Muscle layer of duodenum (tissue), 2 donors: Measurements from ENCODE around the gene OLFM2.

ENCODE experiments used
- H3K27ac ChIP-seq: one replicate; pipeline ENCODE4 v1.7.0; 2013; ENCODE audit warnings: mild to moderate bottlenecking, low read length
- H3K27me3 ChIP-seq: one replicate; pipeline ENCODE4 v1.7.0; 2013; ENCODE audit warnings: low read depth, mild to moderate bottlenecking, control low read depth, low read length
- H3K36me3 ChIP-seq, 2 donors: one replicate each; pipeline ENCODE4 v1.7.0; 2013; ENCODE audit warnings: low read length in 2 of 2, control low read depth in 1 of 2, mild to moderate bottlenecking in 1 of 2; ENCODE audit not compliant: insufficient read depth in 2 of 2, control insufficient read depth in 1 of 2
- H3K4me1 ChIP-seq, 2 donors: one replicate each; pipeline ENCODE4 v1.7.0; 2013; ENCODE audit warnings: low read length in 2 of 2, mild to moderate bottlenecking in 2 of 2, control low read depth in 1 of 2, moderate library complexity in 1 of 2; ENCODE audit not compliant: insufficient read depth in 2 of 2, control insufficient read depth in 1 of 2
- H3K4me3 ChIP-seq, 2 donors: one replicate each; pipeline ENCODE4 v1.7.0; 2013; ENCODE audit warnings: low read length in 2 of 2, low read depth in 1 of 2, mild to moderate bottlenecking in 1 of 2
- H3K9me3 ChIP-seq, 2 donors: one replicate each; pipeline ENCODE4 v1.7.0; 2013; ENCODE audit warnings: low read length in 2 of 2, control low read depth in 1 of 2, mild to moderate bottlenecking in 1 of 2; ENCODE audit not compliant: control insufficient read depth in 1 of 2
- donor health status: healthy.

OLFM2 gene

GRCh38 chr19:9916719-9917118 lies 19.6 kb downstream of the OLFM2 start:
- peaks cover 9% of the 10 kb centered on the region for H3K27me3 ChIP-seq
- no peaks in the 10 kb centered on the region for H3K9me3 ChIP-seq
- peaks cover 0 to 17% of the 10 kb centered on the region in 2 donors for H3K4me1 ChIP-seq

GRCh38 chr19:9914315-9915207 lies 21.8 kb downstream of the OLFM2 start:
- Histone ChIP-seq H3K9me3 (no peaks in the 10 kb centered on the region), H3K36me3 (no peaks in the 10 kb centered on the region), H3K27ac (no peak overlapping the region), H3K4me3 (peak overlapping the region; percentile 44 to 62), H3K4me1 (peaks cover 0 to 17% of the 10 kb centered on the region in 2 donors), H3K27me3 (peaks cover 10% of the 10 kb centered on the region)

More at GRCh38 chr19:9916719-9917118, 19.6 kb downstream of the OLFM2 start:
- Histone ChIP-seq H3K36me3 (no peaks in the 10 kb centered on the region), H3K4me3 (no peak overlapping the region), H3K27ac (no peak overlapping the region)

- Histone ChIP-seq H3K9me3 (no peaks in the 10 kb centered on the region), H3K4me3 (peak overlapping the region; percentile 44 to 62), H3K27ac (no peak overlapping the region), H3K36me3 (no peaks in the 10 kb centered on the region), H3K4me1 (peaks cover 0 to 17% of the 10 kb centered on the region in 2 donors), H3K27me3 (peaks cover 10% of the 10 kb centered on the region)
Measured at GRCh38 chr19:9914001-9914314, 22.4 kb downstream of the OLFM2 start.

GRCh38 chr19:9913237-9914000 lies 22.9 kb downstream of the OLFM2 start:
- Histone ChIP-seq H3K36me3 (no peaks in the 10 kb centered on the region), H3K4me1 (peaks cover 0 to 17% of the 10 kb centered on the region in 2 donors), H3K27ac (no peak overlapping the region), H3K4me3 (peak overlapping the region in 1 of 2 donors; percentile 62), H3K27me3 (peaks cover 10% of the 10 kb centered on the region), H3K9me3 (no peaks in the 10 kb centered on the region)

DNA sequence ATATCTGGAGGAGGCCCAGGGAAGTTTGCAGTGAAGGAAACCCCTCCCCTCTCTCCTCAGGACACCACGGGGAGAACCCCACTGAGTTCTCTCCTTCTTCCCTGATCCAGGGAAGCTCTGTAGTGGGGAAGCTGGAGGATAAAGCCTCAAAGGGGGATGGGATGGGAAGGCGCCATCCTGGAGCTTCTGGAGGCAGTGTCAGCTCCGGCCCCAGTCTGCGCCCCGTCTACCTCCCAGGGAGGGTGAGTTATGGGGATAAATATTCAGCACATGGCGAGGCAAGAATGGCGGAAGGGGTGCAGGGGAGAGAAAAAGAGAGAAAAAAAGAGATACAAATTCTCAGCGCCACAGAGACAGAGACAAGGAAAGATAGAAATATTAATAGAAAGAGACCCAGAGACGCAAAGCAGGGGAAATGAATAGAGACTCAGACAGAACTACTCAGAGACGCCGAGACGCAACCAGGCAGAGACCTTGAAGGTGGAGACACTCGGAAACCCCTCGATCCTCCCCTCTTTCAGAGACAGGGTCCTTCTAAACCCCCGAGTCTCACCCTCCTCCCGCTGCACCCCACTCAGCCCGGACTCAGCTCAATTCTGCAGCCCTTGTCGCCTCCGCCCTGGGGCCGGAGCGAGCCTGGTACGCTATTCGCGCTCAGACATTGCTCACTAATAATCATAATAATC lies 23.6 kb downstream of the OLFM2 start:
- Histone ChIP-seq H3K9me3 (no peaks in the 10 kb centered on the region), H3K27ac (no peak overlapping the region), H3K4me1 (peaks cover 0 to 17% of the 10 kb centered on the region in 2 donors), H3K4me3 (peak overlapping the region in 1 of 2 donors; percentile 56), H3K27me3 (peaks cover 10% of the 10 kb centered on the region), H3K36me3 (no peaks in the 10 kb centered on the region)

GRCh38 chr19:9911524-9912185 lies 24.7 kb downstream of the OLFM2 start:
- Histone ChIP-seq H3K4me3 (no peak overlapping the region), H3K36me3 (no peaks in the 10 kb centered on the region), H3K4me1 (peaks cover 0 to 17% of the 10 kb centered on the region in 2 donors), H3K27me3 (peaks cover 10% of the 10 kb centered on the region), H3K9me3 (no peaks in the 10 kb centered on the region), H3K27ac (no peak overlapping the region)

GRCh38 chr19:9910625-9911024 lies 25.7 kb downstream of the OLFM2 start:
- Histone ChIP-seq H3K36me3 (no peaks in the 10 kb centered on the region), H3K9me3 (no peaks in the 10 kb centered on the region), H3K27me3 (peaks cover 10% of the 10 kb centered on the region)

GRCh38 chr19:9909251-9909650 lies 27.1 kb downstream of the OLFM2 start:
- no peak overlapping the region for H3K4me3 ChIP-seq
- no peaks in the 10 kb centered on the region for H3K36me3 ChIP-seq
- H3K9me3 ChIP-seq = no peaks in the 10 kb centered on the region
- H3K4me1 ChIP-seq = peaks cover 0 to 11% of the 10 kb centered on the region in 2 donors
- no peak overlapping the region for H3K27ac ChIP-seq
- peaks cover 10% of the 10 kb centered on the region for H3K27me3 ChIP-seq

More at GRCh38 chr19:9910625-9911024, 25.7 kb downstream of the OLFM2 start:
- H3K4me3 ChIP-seq = no peak overlapping the region
- no peak overlapping the region for H3K27ac ChIP-seq
- peaks cover 0 to 17% of the 10 kb centered on the region in 2 donors for H3K4me1 ChIP-seq

- no peak overlapping the region for H3K27ac ChIP-seq
- H3K36me3 ChIP-seq = no peaks in the 10 kb centered on the region
- H3K9me3 ChIP-seq = no peaks in the 10 kb centered on the region
- no peaks in the 10 kb centered on the region for H3K27me3 ChIP-seq
- H3K4me1 ChIP-seq = no peaks in the 10 kb centered on the region
- no peak overlapping the region for H3K4me3 ChIP-seq
Measured at GRCh38 chr19:9906475-9907087, 29.7 kb downstream of the OLFM2 start.

GRCh38 chr19:9903336-9903735 lies 33.0 kb downstream of the OLFM2 start:
- H3K9me3 ChIP-seq = no peaks in the 10 kb centered on the region
- no peak overlapping the region for H3K4me3 ChIP-seq
- no peak overlapping the region for H3K27ac ChIP-seq
- no peaks in the 10 kb centered on the region for H3K27me3 ChIP-seq
- H3K4me1 ChIP-seq = no peaks in the 10 kb centered on the region
- H3K36me3 ChIP-seq = no peaks in the 10 kb centered on the region
